Suprapubic skin (tissue), 4 donors: ENCODE measurements around the gene EXTL1.

ENCODE experiments used
- CTCF ChIP-seq, 2 donors: fragments of 200-600 bp in 1 of 2; fragments of 450-650 bp in 1 of 2; sonication (generic) in 1 of 2; IDR thresholded peaks; one replicate each; pipeline ENCODE4 v1.5.1; 2016 to 2019; ENCODE audit warnings: antibody characterized with exemption in 2 of 2, mild to moderate bottlenecking in 1 of 2, moderate library complexity in 1 of 2
- EP300 ChIP-seq: sonication (generic); formaldehyde crosslinking; IDR thresholded peaks from one replicate; pipeline ENCODE4 v1.6.1; 2017; ENCODE audit warnings: antibody characterized with exemption
- POLR2A ChIP-seq, 2 donors: fragments of 450-650 bp; IDR thresholded peaks; one replicate each; pipeline ENCODE4 v1.6.1; 2017; ENCODE audit warnings: antibody characterized with exemption in 2 of 2, mild to moderate bottlenecking in 2 of 2, moderate library complexity in 2 of 2
- POLR2AphosphoS5 ChIP-seq, 3 donors: sonication (generic); formaldehyde crosslinking; IDR thresholded peaks; one replicate each; pipeline ENCODE4 v1.6.1; 2017; ENCODE audit warnings: antibody characterized with exemption in 3 of 3

GRCh38 chr1:26066160-26066559 is 44.6 kb downstream of the EXTL1 start:
- TF ChIP-seq POLR2A (IDR thresholded peaks at IDR 0.05), result no peak
- no peak for TF ChIP-seq CTCF (IDR thresholded peaks at IDR 0.05)
- no peak for TF ChIP-seq POLR2AphosphoS5 (IDR thresholded peaks at IDR 0.05)
- no peak for TF ChIP-seq EP300
